Ovary (tissue), 9 donors: ENCODE measurements around the gene MSMP. TPM values are rescaled to one million over a fixed set of nuclear protein-coding genes. Genes with fewer than 3 reads are reported as not detected.
A peak's percentile ranks its signal among the peaks of the same experiment; 100 is the strongest.

Source experiments
- DNase-seq, 5 donors: peaks; one replicate each; pipeline ENCODE4 v3.0.0-alpha.2; 2019 to 2020
- H3K27ac ChIP-seq, 2 donors: fragments of 200-600 bp; one replicate each; pipeline versions ENCODE4 v1.5.1 to v1.8.0; 2019 to 2022
- H3K27me3 ChIP-seq: fragments of 200-600 bp; one replicate; pipeline ENCODE4 v1.8.0; 2022
- H3K36me3 ChIP-seq: fragments of 200-600 bp; sonication (generic); one replicate; pipeline ENCODE4 v1.5.1; 2019
- H3K4me1 ChIP-seq: one replicate; pipeline ENCODE4 v1.8.1; 2013; ENCODE audit warnings: mild to moderate bottlenecking, moderate library complexity; ENCODE audit not compliant: insufficient read depth
- H3K4me3 ChIP-seq: fragments of 200-600 bp; sonication (generic); one replicate; pipeline ENCODE4 v1.5.1; 2017
- H3K9me3 ChIP-seq, 2 donors: fragments of 200-600 bp in 1 of 2; sonication (generic) in 1 of 2; one replicate each; pipeline versions ENCODE4 v1.5.1 to v1.8.1; 2013 to 2019; ENCODE audit warnings: mild to moderate bottlenecking in 1 of 2, moderate library complexity in 1 of 2
- EP300 ChIP-seq: sonication (generic); formaldehyde crosslinking; IDR thresholded peaks from one replicate; pipeline ENCODE4 v1.6.1; 2017; ENCODE audit warnings: antibody characterized with exemption
- POLR2A ChIP-seq: fragments of 450-650 bp; IDR thresholded peaks from one replicate; pipeline ENCODE4 v1.6.1; 2017; ENCODE audit warnings: antibody characterized with exemption, mild to moderate bottlenecking, moderate library complexity
- WGBS, 3 donors: extraction: QIAGEN DNeasy Blood & Tissue Kit in 1 of 3; methylation state at CpG; one replicate each; pipeline versions ENCODE4 v1.1.5 to v1.1.7; 2013 to 2017; 5-methylcytosine and 5-hydroxymethylcytosine counted together
- intact Hi-C, 4 donors: fragments of 100-400 bp; cut with DNase I; formaldehyde crosslinking; loops; one replicate each; pipeline versions ENCODE4 v1.11.0 to v1.15.1; 2022 to 2023
- polyA plus RNA-seq, 2 donors: library from polyadenylated mRNA; stranded (reverse); fragments of 200-250 nt in 1 of 2; fragments of 350-450 nt in 1 of 2; fragmentation: Illumina TruSeq in 1 of 2; extraction: RNeasy Lipid Tissue Mini Kit (QIAGEN cat#74804) in 1 of 2; gene quantifications; one replicate each; pipeline ENCODE4 v1.2.3, GENCODE V29; 2013 to 2014
- total RNA-seq, 7 donors: library from RNA; depleted of rRNA in 2 of 7; stranded (reverse); fragments of >200 nt in 2 of 7; fragmentation: NEBNext Ultra II Directional in 3 of 7; extraction: Animal tissue kit (Norgen Biotek cat#: 25700) in 3 of 7; gene quantifications; one replicate each; pipeline versions ENCODE4 v1.1.0 to v1.2.4, GENCODE V29; 2016 to 2023
- TF ChIP-seq, protein P1 (sequence below), 3 donors: fragments of 450-650 bp in 2 of 3; fragments of 200-600 bp in 1 of 3; IDR thresholded peaks; one replicate each; pipeline versions ENCODE4 v1.5.1 to v1.8.0; 2016 to 2022; ENCODE audit warnings: antibody characterized with exemption in 3 of 3, mild to moderate bottlenecking in 1 of 3
- donor health status: DM: no; HTN: no; CAD: no; lungs with moderate emphysema.
- donor health status: DM: no; HTN: no; CAD: no.
- donor health status: Bipolar disorder and iron deficiency.
- donor health status: DM: yes; HTN: yes; CAD: no.
- donor health status: DM: no; HTN: no; CAD: no.
- donor health status: DM: yes; HTN: yes; CAD: no.

The MSMP gene
- total and polyA plus RNA-seq, 9 donors, result 0.40 to 4.4 (median 0.41) TPM; not detected in 6

DNA sequence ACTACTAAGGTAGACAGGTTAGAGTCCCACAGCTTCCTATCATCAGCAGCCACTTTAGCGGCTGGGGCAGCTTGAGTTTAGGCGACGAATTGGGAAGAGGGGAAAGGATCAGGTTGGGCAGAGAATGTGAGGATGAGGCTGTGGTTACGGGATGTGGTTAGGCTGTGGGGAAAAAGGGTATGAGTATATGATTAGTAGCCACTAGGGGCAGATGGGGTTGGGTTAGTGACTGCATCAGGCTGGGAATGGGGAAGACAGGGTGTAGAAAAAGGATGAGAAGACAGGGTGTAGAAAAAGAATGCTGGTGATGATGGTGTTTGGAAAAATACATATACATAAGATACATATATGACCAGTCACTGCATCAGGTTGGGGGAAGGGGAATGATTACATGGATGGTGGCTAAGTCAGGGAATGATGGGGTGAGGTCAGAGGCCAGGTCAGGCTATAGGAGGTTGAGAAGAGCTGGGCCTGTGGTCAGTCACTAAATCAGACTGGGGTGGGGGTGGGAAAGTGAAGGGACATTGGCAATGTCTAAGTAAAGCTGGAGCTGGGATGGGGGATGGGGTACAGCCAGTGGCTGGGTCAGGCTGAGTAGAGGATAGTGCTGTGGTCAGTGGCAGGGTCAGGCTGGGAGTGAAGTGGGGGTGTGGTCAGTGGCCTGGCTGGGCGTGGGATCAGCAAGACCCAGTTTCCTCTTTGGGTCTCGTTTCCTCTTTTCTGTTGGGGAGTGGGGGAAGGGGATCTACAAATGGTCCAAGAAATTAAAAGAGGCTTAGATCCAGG is 24.2 kb downstream of the MSMP start:
- no peaks in the 10 kb centered on the region for H3K36me3 ChIP-seq
- peak in 2 of 5 donors; percentile 44 to 51 for DNase-seq
- H3K4me3 ChIP-seq, result peak overlapping the region; percentile 92
- no peaks in the 10 kb centered on the region for H3K9me3 ChIP-seq
- intact Hi-C loops, result loop anchor here in 3 of 4 donors (5.0 kb wide), 4 partner anchors 38 to 743 kb away; partner anchors contain the start of genes CCDC107 (in 1 of the 3), DNAJB5 (in 1 of the 3) and RMRP (in 1 of the 3)
- WGBS, 3 donors, result 9 to 21% (median 14%) methylated on average over 6 of the region's 6 CpGs
- TF ChIP-seq, protein P1, sequence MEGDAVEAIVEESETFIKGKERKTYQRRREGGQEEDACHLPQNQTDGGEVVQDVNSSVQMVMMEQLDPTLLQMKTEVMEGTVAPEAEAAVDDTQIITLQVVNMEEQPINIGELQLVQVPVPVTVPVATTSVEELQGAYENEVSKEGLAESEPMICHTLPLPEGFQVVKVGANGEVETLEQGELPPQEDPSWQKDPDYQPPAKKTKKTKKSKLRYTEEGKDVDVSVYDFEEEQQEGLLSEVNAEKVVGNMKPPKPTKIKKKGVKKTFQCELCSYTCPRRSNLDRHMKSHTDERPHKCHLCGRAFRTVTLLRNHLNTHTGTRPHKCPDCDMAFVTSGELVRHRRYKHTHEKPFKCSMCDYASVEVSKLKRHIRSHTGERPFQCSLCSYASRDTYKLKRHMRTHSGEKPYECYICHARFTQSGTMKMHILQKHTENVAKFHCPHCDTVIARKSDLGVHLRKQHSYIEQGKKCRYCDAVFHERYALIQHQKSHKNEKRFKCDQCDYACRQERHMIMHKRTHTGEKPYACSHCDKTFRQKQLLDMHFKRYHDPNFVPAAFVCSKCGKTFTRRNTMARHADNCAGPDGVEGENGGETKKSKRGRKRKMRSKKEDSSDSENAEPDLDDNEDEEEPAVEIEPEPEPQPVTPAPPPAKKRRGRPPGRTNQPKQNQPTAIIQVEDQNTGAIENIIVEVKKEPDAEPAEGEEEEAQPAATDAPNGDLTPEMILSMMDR (IDR thresholded peaks at IDR 0.05), result peak in 1 of 3 donors; percentile 11
- no peak for TF ChIP-seq EP300
- peaks cover 34% of the 10 kb centered on the region for H3K4me1 ChIP-seq
- peak overlapping the region; percentile 92 to 96 for H3K27ac ChIP-seq
- H3K27me3 ChIP-seq, result no peaks in the 10 kb centered on the region

DNA sequence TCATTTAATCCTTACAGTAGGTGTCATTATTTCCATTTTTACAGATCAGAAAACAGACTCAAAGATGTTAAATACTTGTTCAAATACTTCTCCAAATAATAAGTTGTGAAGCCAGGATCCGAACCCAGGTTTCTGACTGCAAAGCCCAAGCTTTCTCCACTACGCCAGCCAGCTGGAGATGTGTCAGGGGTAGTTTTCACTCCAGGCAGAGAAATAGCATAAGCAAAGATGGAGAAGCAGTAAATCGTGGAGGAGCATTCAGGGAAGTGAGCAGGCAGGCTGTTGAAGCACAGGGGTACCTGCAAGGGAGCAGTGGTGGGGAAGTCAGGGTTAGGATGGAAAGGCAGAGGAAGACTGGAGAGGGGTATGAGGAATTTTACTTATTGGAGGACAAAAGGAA is 25.0 kb downstream of the MSMP start:
- WGBS, 3 donors, result 13 to 30% (median 26%) methylated on average over 3 of the region's 3 CpGs
- H3K9me3 ChIP-seq, result no peaks in the 10 kb centered on the region
- no peak for DNase-seq
- no peak for TF ChIP-seq POLR2A
- no peak for TF ChIP-seq EP300
- TF ChIP-seq, protein P1 (IDR thresholded peaks at IDR 0.05), result no peak
- no peak overlapping the region for H3K27ac ChIP-seq
- no peaks in the 10 kb centered on the region for H3K27me3 ChIP-seq
- peaks cover 34% of the 10 kb centered on the region for H3K4me1 ChIP-seq
- no peaks in the 10 kb centered on the region for H3K36me3 ChIP-seq
- intact Hi-C loops, result loop anchor here in 3 of 4 donors (5.0 kb wide), 4 partner anchors 37 to 742 kb away; partner anchors contain the start of genes CCDC107 (in 1 of the 3), DNAJB5 (in 1 of the 3) and RMRP (in 1 of the 3)
- H3K4me3 ChIP-seq, result peak overlapping the region; percentile 92

- intact Hi-C loops, result loop anchor here in 3 of 4 donors (5.0 kb wide), 4 partner anchors 36 to 741 kb away; partner anchors contain the start of genes CCDC107 (in 1 of the 3), DNAJB5 (in 1 of the 3) and RMRP (in 1 of the 3)
Measured at GRCh38 chr9:35728041-35728971, 25.8 kb downstream of the MSMP start.

More at GRCh38 chr9:35728041-35728971, 25.8 kb downstream of the MSMP start:
- TF ChIP-seq EP300, result peak; percentile 7
- TF ChIP-seq, protein P1 (IDR thresholded peaks at IDR 0.05), result no peak
- WGBS, 3 donors, result 0 to 3% (median 2%) methylated on average over 10 of the region's 10 CpGs
- Histone ChIP-seq H3K27me3 (no peaks in the 10 kb centered on the region), H3K4me1 (peaks cover 34% of the 10 kb centered on the region), H3K4me3 (peak overlapping the region; percentile 34), H3K9me3 (no peaks in the 10 kb centered on the region), H3K36me3 (no peaks in the 10 kb centered on the region), H3K27ac (peak overlapping the region in 1 of 2 donors; percentile 52)
- peak; percentile 72 to 79 (median 74) for DNase-seq
